Fibroblast of lung (primary cell): ENCODE data around the gene CCDC51.

ENCODE experiments used
- EZH2 ChIP-seq: IDR thresholded peaks from 2 replicates; pipeline ENCODE4 v1.5.1; 2012; ENCODE audit warnings: low read length, control low read depth, mild to moderate bottlenecking; ENCODE audit errors: missing control alignments
- TF ChIP-seq, protein P1 (sequence below), 2 donors: IDR thresholded peaks in 1 of 2; conservative IDR thresholded peaks in 1 of 2; 1 replicate in 1 of 2; 2 replicates in 1 of 2; pipeline ENCODE4 v1.5.1; 2011 to 2012; ENCODE audit warnings: low read length in 2 of 2, control low read depth in 1 of 2, inconsistent platforms in 1 of 2, low read depth in 1 of 2, mild to moderate bottlenecking in 1 of 2

DNA sequence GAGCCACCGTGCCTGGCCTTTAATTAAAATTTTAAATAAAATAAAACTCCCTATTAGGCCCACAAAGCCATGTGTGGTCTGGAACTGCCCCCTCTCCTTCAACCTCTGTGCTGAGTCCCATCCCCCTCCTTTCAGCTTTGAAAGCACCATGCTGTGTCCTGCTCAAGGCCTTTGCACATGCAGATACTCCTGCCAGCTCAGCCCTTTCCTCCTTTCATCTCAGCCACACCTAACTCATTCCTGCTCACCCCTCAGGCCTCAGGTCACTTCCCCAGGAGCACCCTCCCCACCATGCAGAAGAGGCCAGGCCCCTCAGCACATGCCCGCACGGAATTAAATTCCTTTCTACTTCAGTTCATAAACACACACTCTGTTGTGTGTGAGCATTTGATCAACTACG, 34.7 kb upstream of the CCDC51 start:
- no peak for TF ChIP-seq EZH2
- TF ChIP-seq, protein P1, sequence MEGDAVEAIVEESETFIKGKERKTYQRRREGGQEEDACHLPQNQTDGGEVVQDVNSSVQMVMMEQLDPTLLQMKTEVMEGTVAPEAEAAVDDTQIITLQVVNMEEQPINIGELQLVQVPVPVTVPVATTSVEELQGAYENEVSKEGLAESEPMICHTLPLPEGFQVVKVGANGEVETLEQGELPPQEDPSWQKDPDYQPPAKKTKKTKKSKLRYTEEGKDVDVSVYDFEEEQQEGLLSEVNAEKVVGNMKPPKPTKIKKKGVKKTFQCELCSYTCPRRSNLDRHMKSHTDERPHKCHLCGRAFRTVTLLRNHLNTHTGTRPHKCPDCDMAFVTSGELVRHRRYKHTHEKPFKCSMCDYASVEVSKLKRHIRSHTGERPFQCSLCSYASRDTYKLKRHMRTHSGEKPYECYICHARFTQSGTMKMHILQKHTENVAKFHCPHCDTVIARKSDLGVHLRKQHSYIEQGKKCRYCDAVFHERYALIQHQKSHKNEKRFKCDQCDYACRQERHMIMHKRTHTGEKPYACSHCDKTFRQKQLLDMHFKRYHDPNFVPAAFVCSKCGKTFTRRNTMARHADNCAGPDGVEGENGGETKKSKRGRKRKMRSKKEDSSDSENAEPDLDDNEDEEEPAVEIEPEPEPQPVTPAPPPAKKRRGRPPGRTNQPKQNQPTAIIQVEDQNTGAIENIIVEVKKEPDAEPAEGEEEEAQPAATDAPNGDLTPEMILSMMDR (conservative IDR thresholded peaks at IDR 0.05 in 1 of 2, IDR thresholded peaks at IDR 0.05 in 1 of 2; ENCODE audit: low read depth in 1 of 2, low read length in 2 of 2), result no peak
